T-helper 2 cell (primary cell): ENCODE data around the gene EFS.
A peak's percentile ranks its signal among the peaks of the same experiment; 100 is the strongest.
"Not testable (repeated sequence)": the region's sequence is repeated elsewhere in the genome, so short reads cannot be mapped to it uniquely, and the experiment has no call there.

Experiments
- DNase-seq, 5 experiments: peaks; one replicate each; pipeline versions ENCODE4 v3.0.0 to v3.0.0-alpha.2; 2012 to 2022

Gene EFS

GRCh38 chr14:23398348-23398747, 33.4 kb upstream of the EFS start:
- DNase-seq, result no peak

- DNase-seq, result no peak
Measured at GRCh38 chr14:23396781-23397407, 31.9 kb upstream of the EFS start.

- DNase-seq, result no peak
Measured at GRCh38 chr14:23396126-23396525, 31.2 kb upstream of the EFS start.

- no peak for DNase-seq
Measured at GRCh38 chr14:23392613-23393012, 27.6 kb upstream of the EFS start.

GRCh38 chr14:23389871-23390270, 24.9 kb upstream of the EFS start:
- not testable (repeated sequence) for DNase-seq

- no peak for DNase-seq
Measured at GRCh38 chr14:23389396-23389795, 24.4 kb upstream of the EFS start.

GRCh38 chr14:23388996-23389395, 24.0 kb upstream of the EFS start:
- no peak for DNase-seq

GRCh38 chr14:23387916-23388882, 23.2 kb upstream of the EFS start:
- no peak for DNase-seq

- DNase-seq, result no peak
Measured at GRCh38 chr14:23386999-23387398, 22.0 kb upstream of the EFS start.

- DNase-seq, result not testable (repeated sequence)
Measured at GRCh38 chr14:23386266-23386657, 21.3 kb upstream of the EFS start.

GRCh38 chr14:23385642-23386265, 20.8 kb upstream of the EFS start:
- no peak for DNase-seq

GRCh38 chr14:23385244-23385641, 20.3 kb upstream of the EFS start:
- no peak for DNase-seq

GRCh38 chr14:23384364-23385080, 19.6 kb upstream of the EFS start:
- no peak for DNase-seq

- no peak for DNase-seq
Measured at GRCh38 chr14:23382731-23383440, 17.9 kb upstream of the EFS start.

- no peak for DNase-seq
Measured at GRCh38 chr14:23382276-23382675, 17.3 kb upstream of the EFS start.

GRCh38 chr14:23381871-23382270, 16.9 kb upstream of the EFS start:
- DNase-seq, result no peak

- no peak for DNase-seq
Measured at GRCh38 chr14:23380976-23381375, 16.0 kb upstream of the EFS start.

GRCh38 chr14:23380197-23380914, 15.4 kb upstream of the EFS start:
- no peak for DNase-seq

- DNase-seq, result peak; percentile 12 to 56 (median 40)
Measured at GRCh38 chr14:23379366-23380196, 14.6 kb upstream of the EFS start.

GRCh38 chr14:23378612-23379220, 13.7 kb upstream of the EFS start:
- no peak for DNase-seq
